ENCODE measurements around the gene EPHB4.
A peak's percentile ranks its signal among the peaks of the same experiment; 100 is the strongest.
"Not testable (repeated sequence)": the region's sequence is repeated elsewhere in the genome, so short reads cannot be mapped to it uniquely, and the experiment has no call there.

EPHB4 gene

DNA sequence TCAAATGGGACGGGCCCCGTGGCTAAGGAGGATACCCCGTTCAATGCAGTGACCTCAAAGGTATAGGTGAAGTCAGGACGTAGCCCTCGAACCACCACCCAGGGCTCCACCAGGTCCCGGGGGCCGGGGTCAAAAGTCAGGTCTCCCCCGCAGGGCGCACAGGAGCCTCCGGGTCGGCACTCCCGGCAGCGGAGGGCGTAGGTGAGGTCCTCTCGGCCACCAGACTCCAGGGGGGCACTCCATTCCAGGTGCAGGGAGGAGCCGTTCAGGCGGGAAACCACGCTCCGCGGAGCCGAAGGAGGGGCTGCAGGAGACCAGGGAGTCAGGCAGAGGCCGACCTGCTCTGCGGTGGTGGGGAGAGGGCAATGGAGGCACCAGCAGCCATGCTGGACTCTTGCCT lies 7.7 kb downstream of the EPHB4 start:
- DNase-seq (ENCODE audit: low spot score), result no peak

DNA sequence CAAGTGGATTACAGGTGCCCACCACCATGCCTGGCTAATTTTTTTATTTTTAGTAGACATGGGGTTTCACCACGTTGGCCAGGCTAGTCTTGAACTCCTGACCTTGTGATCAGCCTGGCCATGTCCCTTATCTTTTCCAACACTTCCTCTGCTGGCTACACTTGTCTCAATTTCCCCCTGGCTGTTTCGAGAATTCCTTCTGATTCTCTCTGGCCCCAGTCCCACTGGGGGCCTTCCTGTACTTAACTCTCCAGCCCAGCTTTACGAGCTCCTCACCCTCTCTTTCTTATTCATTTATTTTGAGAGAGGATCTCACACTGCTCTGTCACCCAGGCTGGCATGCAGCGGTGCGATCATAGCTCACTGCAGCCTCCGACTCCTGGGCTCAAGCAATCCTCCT lies 8.5 kb downstream of the EPHB4 start:
- no peak for DNase-seq (ENCODE audit: low spot score)

DNA sequence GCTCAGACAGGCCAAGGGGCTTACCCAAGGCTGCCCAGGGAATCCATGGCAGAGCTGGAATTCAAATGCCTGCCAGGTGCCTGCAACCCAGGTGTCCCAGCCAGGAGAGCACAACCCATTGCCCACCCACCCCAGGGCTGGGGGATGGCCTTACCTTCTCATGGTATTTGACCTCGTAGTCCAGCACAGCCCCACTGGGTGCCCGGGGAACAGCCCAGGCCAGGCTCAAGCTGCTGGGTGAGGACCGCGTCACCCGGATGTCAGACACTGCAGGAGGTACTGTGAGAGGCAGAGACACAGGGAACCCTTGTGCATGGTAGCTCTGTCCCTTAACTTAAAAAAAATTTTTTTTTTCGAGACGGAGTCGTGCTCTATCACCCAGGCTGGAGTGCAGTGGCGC lies 9.0 kb downstream of the EPHB4 start:
- no peak for DNase-seq (ENCODE audit: low spot score)

DNA sequence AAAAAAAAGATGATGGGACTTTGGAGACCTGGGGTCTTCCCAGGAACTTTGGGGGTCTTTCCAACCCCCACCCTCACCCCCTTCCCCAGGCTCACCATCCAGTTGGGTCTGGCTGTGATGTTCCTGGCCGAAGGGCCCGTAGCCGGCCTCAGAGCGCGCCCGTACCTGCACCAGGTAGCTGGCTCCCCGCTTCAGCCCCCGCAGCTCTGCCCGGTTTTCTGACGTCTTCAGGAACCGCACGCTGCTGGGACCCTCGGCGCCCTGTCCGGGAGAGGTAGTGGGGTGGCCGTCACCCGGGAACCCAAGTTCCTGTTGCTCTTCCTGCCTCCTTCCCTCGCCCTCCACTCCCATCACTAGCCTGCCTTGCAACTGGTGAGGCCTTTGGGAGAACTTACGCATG lies 10.2 kb downstream of the EPHB4 start:
- no peak for DNase-seq (ENCODE audit: low spot score)

DNA sequence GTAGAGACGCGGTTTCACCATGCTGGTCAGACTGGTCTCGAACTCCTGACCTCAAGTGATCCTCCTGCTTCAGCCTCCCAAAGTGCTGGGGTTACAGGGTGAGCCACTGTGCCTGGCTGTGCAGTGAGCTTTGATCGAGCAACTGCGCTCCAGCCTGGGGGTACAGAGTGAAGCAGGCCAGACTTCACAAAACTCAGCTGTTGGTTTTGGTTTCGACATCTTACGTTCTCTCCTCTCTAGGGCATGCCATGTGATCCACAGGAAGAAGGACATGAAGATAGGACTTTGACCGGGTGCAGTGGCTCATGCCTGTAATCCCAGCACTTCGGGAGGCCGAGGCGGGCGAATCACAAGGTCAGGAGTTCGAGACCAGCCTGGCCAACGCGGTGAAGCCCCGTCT lies 10.8 kb downstream of the EPHB4 start:
- DNase-seq (ENCODE audit: low spot score), result not testable (repeated sequence)

DNA sequence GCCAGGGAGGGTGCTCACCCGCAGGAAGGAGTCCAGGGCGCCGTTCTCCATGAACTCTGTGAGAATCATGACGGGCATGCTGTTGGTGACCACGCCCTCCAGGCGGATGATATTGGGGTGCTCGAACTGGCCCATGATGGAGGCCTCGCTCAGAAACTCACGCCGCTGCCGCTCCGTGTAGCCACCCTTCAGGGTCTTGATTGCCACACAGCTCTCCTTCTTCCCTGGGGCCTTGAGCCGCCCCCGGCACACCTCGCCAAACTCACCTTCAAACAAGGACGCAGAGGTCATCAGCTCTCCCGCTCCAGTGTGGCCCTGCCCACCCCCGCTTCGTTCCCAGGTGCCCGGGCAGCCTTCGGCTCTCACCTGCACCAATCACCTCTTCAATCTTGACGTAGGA lies 14.6 kb downstream of the EPHB4 start:
- no peak for DNase-seq (ENCODE audit: low spot score)

DNA sequence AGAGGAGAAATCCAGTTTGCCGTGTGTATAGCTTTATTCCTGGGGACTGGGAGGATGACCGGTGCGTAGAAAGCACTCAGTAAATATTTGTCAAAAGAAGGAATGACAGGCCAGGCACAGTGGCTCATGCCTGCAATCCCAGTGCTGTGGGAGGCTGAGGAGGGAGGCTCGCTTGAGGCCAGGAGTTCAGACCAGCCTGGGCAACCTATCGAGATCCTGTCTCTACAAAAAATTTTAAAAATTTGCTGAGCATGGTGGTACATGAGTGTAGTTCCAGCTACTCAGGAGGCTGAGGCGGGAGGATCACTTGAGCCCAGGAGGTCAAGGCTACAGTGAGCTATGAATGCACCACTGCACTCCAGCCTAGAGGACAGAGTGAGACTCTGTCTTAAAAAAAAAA lies 15.8 kb downstream of the EPHB4 start:
- DNase-seq (ENCODE audit: low spot score), result no peak

DNA sequence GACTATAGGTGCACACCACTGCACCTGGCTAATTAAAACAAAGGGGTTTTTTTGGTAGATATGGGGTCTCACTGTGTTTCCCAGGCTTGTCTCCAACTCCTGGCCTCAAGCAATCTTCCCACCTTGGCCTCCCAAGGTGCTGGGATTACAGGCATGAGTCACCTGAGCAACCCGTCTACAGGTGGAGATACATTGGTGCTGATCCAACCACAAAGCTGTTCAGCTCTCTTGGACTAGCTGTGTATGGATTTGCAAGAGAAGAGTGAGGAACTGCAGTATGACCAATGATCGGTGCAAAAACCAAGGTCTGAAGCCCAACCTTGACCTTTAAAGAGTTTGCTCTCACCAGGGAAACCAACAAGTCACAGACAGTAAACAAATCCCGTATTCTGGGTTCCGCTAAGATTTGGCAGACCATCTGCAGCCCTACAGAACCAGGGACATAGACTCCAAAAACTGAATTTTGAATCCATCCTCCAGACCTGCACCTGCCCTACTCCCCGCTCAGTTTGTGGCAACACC lies 18.9 kb downstream of the EPHB4 start:
- DNase-seq (ENCODE audit: low spot score), result no peak

DNA sequence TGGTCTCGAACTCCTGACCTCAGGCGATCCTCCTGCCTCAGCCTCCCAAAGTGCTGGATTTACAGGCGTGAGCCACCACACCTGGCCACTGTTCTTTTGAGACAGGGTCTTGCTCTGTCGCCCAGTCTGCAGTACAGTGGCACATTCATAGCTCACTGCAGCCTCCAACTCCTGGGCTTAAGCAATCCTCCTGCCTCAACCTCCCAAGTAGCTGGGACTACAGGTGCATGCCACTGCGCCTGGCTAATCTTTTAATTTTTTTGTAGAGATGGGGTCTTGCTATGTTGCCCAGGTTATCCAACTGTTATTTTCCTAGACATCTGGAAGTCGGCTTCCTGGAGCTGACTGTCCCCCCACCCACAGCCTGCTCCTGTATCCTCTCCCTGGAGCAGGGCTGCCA lies 20.4 kb downstream of the EPHB4 start:
- not testable (repeated sequence) for DNase-seq (ENCODE audit: low spot score)

DNA sequence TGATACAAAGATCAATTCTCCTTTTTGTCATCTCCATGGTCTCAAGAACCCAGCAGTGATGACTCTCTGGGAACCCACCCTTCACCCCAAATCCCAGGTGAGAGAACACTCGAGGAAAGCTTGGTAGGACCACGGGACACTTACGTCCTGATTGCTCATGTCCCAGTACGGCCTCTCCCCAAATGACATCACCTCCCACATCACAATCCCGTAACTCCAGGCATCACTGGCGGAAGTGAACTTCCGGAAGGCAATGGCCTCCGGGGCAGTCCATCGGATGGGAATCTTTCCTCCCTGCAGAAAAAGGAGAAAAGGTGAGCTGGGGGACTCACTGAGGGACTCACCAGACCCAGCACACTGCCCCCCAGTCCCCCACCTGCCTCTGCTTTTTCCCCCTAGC lies 21.0 kb downstream of the EPHB4 start:
- no peak for DNase-seq (ENCODE audit: low spot score)

DNA sequence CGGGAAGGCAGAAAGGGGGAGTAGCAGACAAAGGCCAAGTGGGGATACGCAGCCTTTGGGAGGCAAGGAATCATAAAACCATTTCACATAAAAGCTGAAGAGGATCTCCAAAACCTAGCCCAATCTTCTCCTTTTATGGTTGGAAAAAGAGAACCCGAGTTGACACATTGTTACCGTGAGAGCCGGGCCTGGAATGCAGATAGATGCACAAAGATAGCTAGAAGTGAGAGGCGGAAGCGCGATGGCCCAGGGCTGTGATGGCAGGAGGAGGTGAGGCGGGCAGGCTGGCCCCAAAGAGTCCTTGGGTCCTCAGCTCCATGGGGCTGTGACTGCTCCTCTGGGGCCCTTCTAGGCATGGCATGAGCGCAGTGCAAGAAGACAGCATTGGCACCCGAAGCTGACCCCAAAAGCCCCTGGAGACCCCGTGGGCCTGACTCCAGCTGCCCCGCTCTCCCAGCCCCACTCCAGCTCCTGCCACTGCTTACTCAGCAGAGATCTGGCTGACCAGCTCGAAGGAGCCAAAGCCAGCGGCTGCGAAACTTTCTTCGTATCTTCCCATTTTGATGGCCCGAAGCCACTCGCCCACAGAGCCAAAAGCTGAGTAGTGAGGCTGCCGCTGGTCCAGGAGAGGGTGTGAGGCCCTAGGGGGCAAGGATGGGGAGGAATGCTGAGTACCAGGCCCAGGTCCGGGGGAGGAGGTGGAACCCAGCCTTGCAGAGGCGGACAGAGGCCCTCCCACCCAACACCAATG lies 22.5 kb downstream of the EPHB4 start:
- no peak for DNase-seq (ENCODE audit: low spot score)

DNA sequence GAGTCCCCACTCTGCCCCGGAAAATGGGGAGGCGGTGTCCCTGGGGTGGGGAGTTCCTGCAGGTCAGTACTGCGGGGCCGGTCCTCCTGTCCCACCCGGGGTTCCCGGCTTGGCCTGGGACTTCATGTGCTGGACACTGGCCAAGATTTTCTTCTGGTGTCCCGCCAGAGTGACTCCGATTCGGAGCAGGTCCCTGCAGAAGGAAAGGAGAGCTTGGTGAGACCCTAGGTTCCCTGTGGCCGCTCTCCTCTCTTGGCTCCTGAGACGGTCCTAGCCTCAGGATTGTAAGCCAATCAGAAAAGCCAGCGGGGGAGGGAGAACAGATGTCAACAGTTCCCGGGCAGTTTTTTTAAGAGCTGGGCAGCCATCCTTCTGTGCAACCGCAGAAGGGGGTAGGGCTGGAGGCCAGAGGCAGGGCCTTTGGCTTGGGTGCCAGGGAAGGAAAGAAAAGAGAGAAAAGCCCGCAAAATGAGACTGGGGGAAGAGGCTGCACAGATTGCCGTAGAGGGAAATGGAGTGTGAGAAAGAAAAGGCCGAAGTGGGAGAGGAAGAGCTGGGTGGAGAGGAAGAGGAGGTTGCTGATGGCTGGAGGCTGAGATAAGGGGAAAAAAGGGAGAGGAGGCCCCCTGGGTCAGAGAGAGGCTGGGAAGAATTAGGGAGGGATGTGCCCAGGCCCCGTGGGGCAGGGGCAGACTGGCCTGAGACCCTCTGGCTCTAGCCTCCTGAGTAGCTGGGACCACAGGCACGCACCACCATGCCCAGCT lies 23.7 kb downstream of the EPHB4 start:
- DNase-seq (ENCODE audit: low spot score), result peak; percentile 11

DNA sequence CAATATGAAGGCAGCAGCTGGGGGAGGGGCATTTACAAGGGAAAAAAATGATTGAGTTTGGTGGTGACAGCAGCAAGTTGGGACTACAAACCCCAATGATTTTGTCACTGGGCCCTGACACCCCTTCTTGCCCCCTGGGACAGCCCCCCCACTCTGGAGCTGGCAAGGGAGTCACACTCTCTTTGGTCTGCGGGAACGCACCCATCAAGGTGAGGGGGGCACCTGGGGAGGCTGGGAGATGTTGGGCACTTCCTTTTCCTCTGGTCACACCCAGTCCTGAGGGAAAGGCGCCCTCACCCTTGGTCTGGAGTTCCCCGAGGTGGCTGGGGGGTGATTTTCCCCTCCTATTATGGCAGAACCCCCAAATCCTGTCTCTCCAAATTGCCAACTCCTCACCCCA lies 24.4 kb downstream of the EPHB4 start:
- no peak for DNase-seq (ENCODE audit: low spot score)

DNA sequence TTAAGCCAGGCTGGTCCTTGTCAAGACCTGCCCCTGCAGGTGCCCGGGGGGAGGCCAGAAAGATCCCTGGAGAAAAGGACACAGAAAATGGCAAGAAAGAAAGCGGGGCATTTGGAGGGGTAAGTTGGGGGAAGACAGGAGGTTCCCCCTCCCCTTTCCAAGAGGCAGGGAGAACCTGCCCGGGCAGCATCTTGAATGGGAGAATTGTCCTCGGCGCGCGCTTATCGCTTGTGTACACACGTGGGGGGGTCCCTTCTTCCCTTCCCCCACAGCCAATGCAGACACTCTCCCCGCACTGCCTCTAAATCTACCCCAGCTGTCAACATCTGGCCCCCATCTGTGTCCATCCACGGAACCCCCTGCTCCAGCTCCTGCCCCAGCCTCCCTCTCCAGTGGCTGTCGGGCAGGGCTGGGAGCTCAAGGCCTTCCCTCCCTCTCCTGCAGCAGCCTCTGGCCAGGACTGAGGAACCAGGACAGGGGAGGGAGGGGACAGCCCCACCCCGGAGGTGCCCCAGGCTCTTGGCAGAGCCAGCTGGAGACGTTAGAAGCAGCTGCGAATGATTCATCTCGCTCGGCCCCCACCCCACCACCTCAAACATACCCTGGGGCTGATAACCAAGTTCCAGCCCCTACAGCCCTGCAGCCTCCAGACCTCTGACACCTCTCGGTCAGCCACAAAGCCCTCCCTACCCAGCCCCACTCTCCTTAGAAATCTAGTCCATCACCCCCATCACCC lies 25.3 kb downstream of the EPHB4 start:
- DNase-seq (ENCODE audit: low spot score), result peak; percentile 23

DNA sequence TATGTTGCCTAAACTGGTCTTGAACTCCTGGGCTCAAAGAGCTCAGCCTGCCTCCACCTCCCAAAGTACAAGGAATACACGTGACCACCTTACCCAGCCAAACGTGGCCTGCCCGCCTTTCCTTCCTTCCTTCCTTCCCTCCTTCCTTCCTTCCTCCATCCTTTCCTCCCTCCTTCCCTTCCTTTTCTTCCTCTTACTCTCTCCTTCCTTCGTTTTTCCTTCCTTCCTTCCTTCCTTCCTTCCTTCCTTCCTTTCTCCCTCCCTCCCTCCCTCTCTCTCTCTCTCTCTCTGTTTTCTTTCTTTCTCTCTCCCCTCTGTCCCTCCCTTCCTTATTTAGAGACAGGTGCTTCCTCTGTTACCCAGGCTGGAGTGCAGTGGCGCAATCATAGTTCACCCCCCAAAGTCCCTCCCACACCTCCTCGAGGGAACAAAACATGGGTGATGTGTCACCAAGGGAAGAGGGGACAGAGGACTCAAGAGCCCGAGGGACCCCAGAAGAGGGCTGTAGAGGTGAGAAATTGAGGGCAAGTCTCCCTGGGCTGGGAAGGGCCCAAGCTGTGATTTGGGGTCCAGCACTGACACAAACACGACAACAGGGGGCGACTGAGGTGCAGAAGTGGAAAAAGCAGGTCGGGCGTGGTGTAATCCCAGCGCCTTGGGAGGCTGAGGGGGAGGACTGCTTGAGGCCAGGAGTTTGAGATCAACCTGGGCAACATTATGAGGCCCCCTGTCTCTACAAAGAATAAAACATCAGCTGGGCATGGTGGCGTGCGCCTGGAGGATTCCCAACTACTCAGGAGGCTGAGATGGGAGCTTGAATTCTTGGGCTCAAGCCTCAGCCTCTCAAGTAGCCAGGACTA lies 28.1 kb downstream of the EPHB4 start:
- peak; percentile 71 for DNase-seq (ENCODE audit: low spot score)

DNA sequence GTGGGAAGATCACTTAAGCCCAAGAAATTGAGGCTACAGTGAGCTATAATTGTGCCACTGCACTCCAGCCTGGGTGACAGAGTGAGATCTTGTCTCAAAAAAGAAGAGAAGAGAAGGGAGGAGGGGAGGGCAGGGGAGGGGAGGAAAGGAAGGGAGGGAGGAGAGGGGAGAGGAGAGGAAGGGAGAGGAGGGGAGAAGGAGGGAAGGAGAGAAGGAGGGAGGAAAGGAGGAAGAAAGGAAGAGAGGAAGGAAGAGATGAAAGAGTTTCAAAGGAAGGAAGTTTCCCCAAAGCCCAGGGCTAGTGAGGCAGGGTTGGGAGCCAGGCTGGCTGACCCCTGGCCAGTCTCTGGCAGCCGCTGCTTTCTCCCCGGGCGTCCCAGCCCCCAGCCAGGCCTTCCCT lies 32.6 kb downstream of the EPHB4 start:
- no peak for DNase-seq (ENCODE audit: low spot score)

DNA sequence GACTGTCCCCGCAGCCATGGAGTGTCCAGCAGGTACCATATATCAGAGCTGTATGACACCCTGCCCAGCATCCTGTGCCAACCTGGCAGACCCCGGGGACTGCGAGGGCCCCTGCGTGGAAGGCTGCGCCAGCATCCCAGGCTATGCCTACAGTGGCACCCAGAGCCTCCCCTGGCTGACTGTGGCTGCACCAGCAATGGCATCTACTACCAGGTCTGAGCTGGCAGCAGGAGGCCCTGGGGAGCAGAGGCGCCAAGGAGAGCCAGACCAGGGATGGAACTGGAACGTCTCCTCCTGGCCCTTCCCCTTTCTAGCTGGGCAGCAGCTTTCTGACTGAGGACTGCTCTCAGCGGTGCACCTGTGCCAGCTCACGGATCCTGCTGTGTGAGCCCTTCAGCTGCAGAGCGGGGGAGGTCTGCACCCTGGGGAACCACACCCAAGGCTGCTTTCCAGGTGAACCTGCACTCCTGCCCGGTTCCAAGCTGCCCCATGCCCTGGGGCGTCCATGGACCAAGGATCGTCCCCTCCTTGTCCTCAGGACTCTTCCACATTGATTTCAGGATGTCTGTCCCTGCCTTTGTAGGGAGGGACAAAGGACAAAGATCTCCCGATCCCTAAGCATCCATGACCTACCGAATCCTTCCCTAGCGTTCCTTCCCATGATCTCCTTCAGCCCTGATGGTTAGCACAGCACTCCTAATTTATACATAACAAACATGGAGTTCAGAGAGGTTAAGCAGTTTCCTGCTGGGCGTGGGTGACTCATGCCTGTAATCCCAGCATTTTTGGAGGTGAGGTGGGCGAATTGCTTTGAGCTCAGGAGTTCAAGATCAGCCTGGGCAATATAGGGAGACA lies 33.3 kb downstream of the EPHB4 start:
- DNase-seq (ENCODE audit: low spot score), result no peak

DNA sequence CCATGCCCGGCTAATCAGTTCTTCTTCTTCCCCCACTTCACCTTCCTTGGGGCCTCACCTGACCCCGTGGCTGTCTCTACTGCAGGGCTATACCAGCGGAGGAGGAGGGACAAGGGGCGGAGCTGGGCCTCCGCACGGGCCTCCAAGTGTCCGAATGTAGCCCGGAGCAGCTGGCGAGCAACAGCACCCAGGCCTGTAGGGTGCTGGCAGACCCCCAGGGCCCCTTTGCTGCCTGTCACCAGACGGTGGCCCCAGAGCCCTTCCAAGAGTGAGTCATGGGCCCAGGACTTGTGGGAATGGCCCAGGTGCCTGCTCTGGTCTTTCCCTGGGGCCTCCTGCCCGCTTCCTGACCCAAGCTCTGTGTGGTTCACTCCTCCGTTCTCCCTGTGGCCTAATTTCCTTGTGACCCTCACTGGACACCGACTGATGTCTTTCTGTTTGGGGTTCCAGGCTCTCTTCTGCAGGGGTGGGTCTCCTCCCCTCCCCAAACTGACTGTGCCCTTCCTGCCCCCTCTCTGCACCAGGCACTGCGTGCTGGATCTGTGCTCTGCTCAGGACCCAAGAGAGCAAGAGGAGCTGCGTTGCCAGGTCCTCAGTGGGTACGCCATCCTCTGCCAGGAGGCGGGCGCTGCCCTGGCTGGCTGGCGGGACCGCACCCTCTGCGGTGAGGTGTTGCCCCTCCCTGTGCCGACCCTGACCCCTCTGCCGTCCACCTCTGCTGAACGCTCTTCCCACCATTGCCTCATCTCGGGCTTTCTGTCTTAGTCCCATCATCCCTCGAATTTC lies 35.2 kb downstream of the EPHB4 start:
- DNase-seq (ENCODE audit: low spot score), result no peak

DNA sequence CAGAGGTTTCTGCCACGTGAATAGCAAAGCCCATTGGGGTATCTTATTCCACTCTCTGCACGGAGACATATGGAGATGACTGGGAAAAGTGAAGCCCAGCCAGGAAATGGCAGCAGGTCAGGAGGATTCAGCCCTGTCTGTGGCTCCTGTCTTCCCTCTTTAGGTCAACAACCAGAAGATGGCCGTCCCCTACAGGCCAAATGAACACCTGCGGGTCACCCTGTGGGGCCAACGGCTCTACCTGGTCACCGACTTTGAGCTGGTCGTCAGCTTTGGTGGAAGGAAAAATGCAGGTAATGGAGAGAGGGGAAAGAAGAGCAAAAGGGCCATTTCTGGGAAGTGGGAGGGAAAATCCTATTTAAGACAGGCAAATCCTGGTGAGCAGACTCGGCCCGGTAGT lies 38.3 kb downstream of the EPHB4 start:
- no peak for DNase-seq (ENCODE audit: low spot score)

DNA sequence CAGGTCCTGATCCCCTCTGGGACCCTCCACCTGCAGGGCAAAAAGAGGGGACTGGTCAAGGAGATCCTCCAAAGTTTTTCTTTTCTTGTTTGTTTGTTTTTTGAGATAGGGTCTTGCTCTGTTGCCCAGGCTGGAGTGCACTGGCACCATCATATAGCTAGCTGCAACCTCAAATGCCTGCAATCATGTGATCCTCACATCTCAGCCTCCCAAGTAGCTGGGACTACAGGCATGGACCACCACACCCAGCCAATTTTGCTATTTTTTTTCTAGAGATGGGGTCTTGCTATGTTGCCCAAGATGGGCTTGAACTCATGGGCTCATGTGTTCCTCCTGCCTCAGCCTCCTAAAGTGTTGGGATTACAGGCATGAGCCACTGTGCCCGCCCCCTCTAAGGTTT lies 41.0 kb downstream of the EPHB4 start:
- no peak for DNase-seq (ENCODE audit: low spot score)
